Astrocyte (in vitro differentiated cells and primary cell): ENCODE measurements around the gene AZU1. TPM values are rescaled to one million over a fixed set of nuclear protein-coding genes. Genes with fewer than 3 reads are reported as not detected.

Source experiments
- DNase-seq: peaks from one replicate; pipeline ENCODE4 v3.0.0-alpha.2; 2010; ENCODE audit warnings: low read depth
- FAIRE-seq: peaks from 2 replicates; lab custom pipeline; 2011; peaks lifted over from hg19 to GRCh38; lab: Jason Lieb, UNC
- H2AFZ ChIP-seq: 2 replicates; pipeline ENCODE4 v1.6.0; 2012; ENCODE audit warnings: low read depth, low read length, inconsistent platforms
- H3K27ac ChIP-seq: 2 replicates; pipeline ENCODE4 v1.5.1; 2011; ENCODE audit warnings: low read depth, low read length, inconsistent platforms
- H3K27me3 ChIP-seq: 2 replicates; pipeline ENCODE4 v1.6.0; 2011; ENCODE audit warnings: low read length, inconsistent platforms; ENCODE audit not compliant: insufficient read depth
- H3K36me3 ChIP-seq: 2 replicates; pipeline ENCODE4 v1.5.1; 2011; ENCODE audit warnings: low read length, inconsistent platforms; ENCODE audit not compliant: insufficient read depth
- H3K4me1 ChIP-seq: 2 replicates; pipeline ENCODE4 v1.5.1; 2011; ENCODE audit warnings: low read length, inconsistent platforms; ENCODE audit not compliant: insufficient read depth
- H3K4me2 ChIP-seq: 2 replicates; pipeline ENCODE4 v1.6.0; 2012; ENCODE audit warnings: low read length, inconsistent platforms
- H3K4me3 ChIP-seq: 2 replicates; pipeline ENCODE4 v1.5.1; 2011; ENCODE audit warnings: low read depth, mild to moderate bottlenecking, low read length, inconsistent platforms; ENCODE audit not compliant: insufficient read depth
- H3K79me2 ChIP-seq: 2 replicates; pipeline ENCODE4 v1.6.0; 2012; ENCODE audit warnings: mild to moderate bottlenecking, low read length, inconsistent platforms; ENCODE audit not compliant: insufficient read depth
- H3K9ac ChIP-seq: 2 replicates; pipeline ENCODE4 v1.6.0; 2012; ENCODE audit warnings: mild to moderate bottlenecking, low read length, inconsistent platforms
- H3K9me3 ChIP-seq: 2 replicates; pipeline ENCODE4 v1.5.1; 2012; ENCODE audit warnings: low read depth, mild to moderate bottlenecking, low read length, inconsistent platforms; ENCODE audit not compliant: insufficient read depth
- H4K20me1 ChIP-seq: 2 replicates; pipeline ENCODE4 v1.6.0; 2012; ENCODE audit warnings: low read length, inconsistent platforms; ENCODE audit not compliant: insufficient read depth
- H3K27ac Mint-ChIP-seq: one replicate; pipeline ENCODE4 v1.8.0; 2021; ENCODE audit warnings: mild to moderate bottlenecking, mixed read lengths; ENCODE audit not compliant: unreplicated experiment
- H3K27me3 Mint-ChIP-seq: one replicate; pipeline ENCODE4 v1.8.0; 2021; ENCODE audit warnings: low read depth, mixed read lengths; ENCODE audit not compliant: unreplicated experiment
- H3K36me3 Mint-ChIP-seq: one replicate; pipeline ENCODE4 v1.8.0; 2021; ENCODE audit warnings: low read depth, mixed read lengths; ENCODE audit not compliant: unreplicated experiment
- H3K4me1 Mint-ChIP-seq: one replicate; pipeline ENCODE4 v1.8.0; 2021; ENCODE audit warnings: low read depth, mixed read lengths; ENCODE audit not compliant: unreplicated experiment
- H3K4me3 Mint-ChIP-seq: one replicate; pipeline ENCODE4 v1.8.0; 2021; ENCODE audit warnings: mild to moderate bottlenecking, moderate library complexity, mixed read lengths; ENCODE audit not compliant: unreplicated experiment
- H3K9me3 Mint-ChIP-seq: one replicate; pipeline ENCODE4 v1.8.0; 2021; ENCODE audit warnings: mild to moderate bottlenecking, mixed read lengths; ENCODE audit not compliant: unreplicated experiment
- EZH2 ChIP-seq: IDR thresholded peaks from 2 replicates; pipeline ENCODE4 v1.6.1; 2012; ENCODE audit warnings: mild to moderate bottlenecking, low read length, inconsistent platforms; ENCODE audit not compliant: insufficient read depth
- total RNA-seq: library from RNA; stranded (reverse); gene quantifications from 2 replicates; pipeline ENCODE4 v1.2.1, GENCODE V29; 2021
- TF ChIP-seq, protein P1 (sequence below): IDR thresholded peaks from 2 replicates; pipeline ENCODE4 v1.5.1; 2011; ENCODE audit warnings: low read depth, mild to moderate bottlenecking, inconsistent platforms, low read length, moderate library complexity; ENCODE audit not compliant: insufficient read depth

The AZU1 gene
- total RNA-seq, 1 donor from 2014 or later: 1.00 TPM

DNA sequence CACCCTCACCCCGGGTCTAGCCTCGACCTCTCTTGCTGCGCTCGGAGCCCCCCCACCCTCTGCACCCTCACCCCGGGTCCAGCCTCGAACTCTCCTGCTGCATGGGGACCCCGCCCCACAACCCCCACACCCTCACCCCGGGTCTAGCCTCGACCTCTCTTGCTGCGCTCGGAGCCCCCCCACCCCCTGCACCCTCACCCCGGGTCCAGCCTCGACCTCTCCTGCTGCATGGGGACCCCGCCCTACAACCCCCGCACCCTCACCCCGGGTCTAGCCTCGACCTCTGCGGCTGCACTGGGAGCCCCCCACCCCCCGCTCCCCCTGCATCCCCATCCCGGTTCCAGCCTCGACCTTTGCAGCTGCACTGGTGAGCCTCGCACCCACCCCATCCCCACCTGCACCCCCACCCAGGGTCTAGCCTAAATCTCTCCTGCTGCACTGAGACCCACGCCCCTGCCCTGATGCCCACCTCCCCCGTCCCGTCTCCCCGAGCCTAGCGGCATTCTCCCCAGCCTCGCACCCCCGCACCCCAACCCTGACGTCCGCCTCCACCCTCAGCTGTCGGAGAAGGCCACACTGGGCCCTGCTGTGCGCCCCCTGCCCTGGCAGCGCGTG lies 33.6 kb downstream of the AZU1 start:
- H3K36me3 ChIP-seq: no peaks in the 10 kb centered on the region
- no peak overlapping the region for H3K4me2 ChIP-seq
- H3K27ac Mint-ChIP-seq: no peak overlapping the region
- H3K4me3 Mint-ChIP-seq: no peak overlapping the region
- FAIRE-seq (no peak), DNase-seq (no peak)
- no peaks in the 10 kb centered on the region for H3K4me1 ChIP-seq
- H3K9me3 ChIP-seq: no peaks in the 10 kb centered on the region
- no peak overlapping the region for H3K4me3 ChIP-seq
- no peak overlapping the region for H3K27ac ChIP-seq
- H3K36me3 Mint-ChIP-seq: peaks cover 4% of the 10 kb centered on the region
- no peaks in the 10 kb centered on the region for H3K79me2 ChIP-seq
- peaks cover 3% of the 10 kb centered on the region for H4K20me1 ChIP-seq
- no peaks in the 10 kb centered on the region for H3K4me1 Mint-ChIP-seq
- peaks cover 3% of the 10 kb centered on the region for H3K27me3 ChIP-seq
- no peak overlapping the region for H2AFZ ChIP-seq
- TF ChIP-seq, protein P1, sequence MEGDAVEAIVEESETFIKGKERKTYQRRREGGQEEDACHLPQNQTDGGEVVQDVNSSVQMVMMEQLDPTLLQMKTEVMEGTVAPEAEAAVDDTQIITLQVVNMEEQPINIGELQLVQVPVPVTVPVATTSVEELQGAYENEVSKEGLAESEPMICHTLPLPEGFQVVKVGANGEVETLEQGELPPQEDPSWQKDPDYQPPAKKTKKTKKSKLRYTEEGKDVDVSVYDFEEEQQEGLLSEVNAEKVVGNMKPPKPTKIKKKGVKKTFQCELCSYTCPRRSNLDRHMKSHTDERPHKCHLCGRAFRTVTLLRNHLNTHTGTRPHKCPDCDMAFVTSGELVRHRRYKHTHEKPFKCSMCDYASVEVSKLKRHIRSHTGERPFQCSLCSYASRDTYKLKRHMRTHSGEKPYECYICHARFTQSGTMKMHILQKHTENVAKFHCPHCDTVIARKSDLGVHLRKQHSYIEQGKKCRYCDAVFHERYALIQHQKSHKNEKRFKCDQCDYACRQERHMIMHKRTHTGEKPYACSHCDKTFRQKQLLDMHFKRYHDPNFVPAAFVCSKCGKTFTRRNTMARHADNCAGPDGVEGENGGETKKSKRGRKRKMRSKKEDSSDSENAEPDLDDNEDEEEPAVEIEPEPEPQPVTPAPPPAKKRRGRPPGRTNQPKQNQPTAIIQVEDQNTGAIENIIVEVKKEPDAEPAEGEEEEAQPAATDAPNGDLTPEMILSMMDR: no peak
- no peak for TF ChIP-seq EZH2
- no peaks in the 10 kb centered on the region for H3K9me3 Mint-ChIP-seq
- H3K27me3 Mint-ChIP-seq: peaks cover 13% of the 10 kb centered on the region
- H3K9ac ChIP-seq: no peak overlapping the region

DNA sequence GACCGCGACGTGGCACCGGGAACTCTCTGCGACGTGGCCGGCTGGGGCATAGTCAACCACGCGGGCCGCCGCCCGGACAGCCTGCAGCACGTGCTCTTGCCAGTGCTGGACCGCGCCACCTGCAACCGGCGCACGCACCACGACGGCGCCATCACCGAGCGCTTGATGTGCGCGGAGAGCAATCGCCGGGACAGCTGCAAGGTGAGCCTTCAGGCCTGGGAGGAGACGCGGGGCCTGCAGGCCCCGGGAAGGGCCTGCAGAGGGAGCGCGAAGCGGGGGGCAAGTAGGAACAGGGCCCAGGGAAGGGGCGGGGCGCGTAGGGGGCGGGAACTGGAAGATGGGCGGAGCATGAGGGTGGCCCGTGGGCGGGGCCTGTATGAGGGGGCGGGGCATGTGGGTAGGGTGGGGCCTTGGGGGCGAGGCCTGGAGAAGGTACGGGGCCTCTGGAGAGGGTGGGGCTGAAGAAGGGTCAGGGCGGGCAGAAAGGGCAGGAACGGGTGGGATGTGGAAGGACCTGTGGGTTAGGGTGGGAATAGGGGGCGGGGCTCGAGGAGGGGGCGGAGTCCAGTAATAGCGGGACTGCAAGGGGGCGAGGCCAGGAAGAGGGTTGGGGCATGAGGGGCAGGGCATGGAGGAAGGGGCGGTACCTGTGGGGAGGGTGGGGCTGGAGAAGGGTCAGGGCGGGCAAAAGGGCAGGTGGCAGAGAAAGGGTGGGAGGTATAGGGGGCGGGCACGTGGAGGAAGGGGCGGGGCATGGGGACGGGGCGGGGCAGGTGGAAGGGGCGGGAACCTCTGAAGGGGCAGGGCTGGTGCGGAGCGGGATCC lies 34.3 kb downstream of the AZU1 start:
- Mint-ChIP-seq H3K36me3 (peaks cover 4% of the 10 kb centered on the region), H3K4me1 (no peaks in the 10 kb centered on the region), H3K27ac (no peak overlapping the region), H3K9me3 (no peaks in the 10 kb centered on the region), H3K4me3 (no peak overlapping the region), H3K27me3 (peaks cover 13% of the 10 kb centered on the region)
- H3K9me3 ChIP-seq: no peaks in the 10 kb centered on the region
- no peak overlapping the region for H3K4me2 ChIP-seq
- H3K9ac ChIP-seq: no peak overlapping the region
- H3K79me2 ChIP-seq: no peaks in the 10 kb centered on the region
- H3K36me3 ChIP-seq: no peaks in the 10 kb centered on the region
- no peaks in the 10 kb centered on the region for H3K4me1 ChIP-seq
- TF ChIP-seq, protein P1: no peak
- no peak for TF ChIP-seq EZH2
- FAIRE-seq (no peak), DNase-seq (no peak)
- H4K20me1 ChIP-seq: peaks cover 3% of the 10 kb centered on the region
- H3K27me3 ChIP-seq: peaks cover 3% of the 10 kb centered on the region
- no peak overlapping the region for H3K4me3 ChIP-seq
- no peak overlapping the region for H3K27ac ChIP-seq
- H2AFZ ChIP-seq: no peak overlapping the region
